Ascending aorta (tissue), 2 donors: Measurements from ENCODE around the gene RPN1. TPM values are rescaled to one million over a fixed set of nuclear protein-coding genes. Genes with fewer than 3 reads are reported as not detected.

ENCODE experiments used
- DNase-seq, 2 donors: peaks; one replicate each; pipeline ENCODE4 v3.0.0-alpha.2; 2019; ENCODE audit warnings: low spot score in 2 of 2
- H3K27ac ChIP-seq, 2 donors: fragments of 200-600 bp; sonication (generic); one replicate each; pipeline ENCODE4 v1.5.1; 2016 to 2017; ENCODE audit warnings: mild to moderate bottlenecking in 1 of 2
- H3K27me3 ChIP-seq: fragments of 200-600 bp; sonication (generic); one replicate; pipeline ENCODE4 v1.5.1; 2017
- H3K36me3 ChIP-seq, 2 donors: fragments of 200-600 bp; sonication (generic); one replicate each; pipeline ENCODE4 v1.5.1; 2016
- H3K4me1 ChIP-seq, 2 donors: fragments of 200-600 bp; sonication (generic); one replicate each; pipeline ENCODE4 v1.5.1; 2016 to 2017; ENCODE audit warnings: mild to moderate bottlenecking in 1 of 2
- H3K4me3 ChIP-seq, 2 donors: fragments of 200-600 bp; sonication (generic); one replicate each; pipeline ENCODE4 v1.5.1; 2016 to 2017; ENCODE audit warnings: mild to moderate bottlenecking in 1 of 2
- H3K9me3 ChIP-seq, 2 donors: fragments of 200-600 bp; sonication (generic); one replicate each; pipeline ENCODE4 v1.5.1; 2016
- CTCF ChIP-seq, 3 experiments: fragments of 200-600 bp in 2 of 3; fragments of 450-650 bp in 1 of 3; sonication (generic) in 2 of 3; IDR thresholded peaks; one replicate each; pipeline ENCODE4 v1.5.1; 2016 to 2019; ENCODE audit warnings: antibody characterized with exemption in 3 of 3, mild to moderate bottlenecking in 1 of 3, moderate library complexity in 1 of 3
- intact Hi-C: fragments of 100-400 bp; cut with DNase I; formaldehyde crosslinking; loops from one replicate; pipeline ENCODE4 v1.15.1; 2023
- total RNA-seq: library from RNA; depleted of rRNA; stranded (reverse); fragments of >200 nt; gene quantifications from one replicate; pipeline ENCODE4 v1.1.0, GENCODE V29; 2016

RPN1 gene
- total RNA-seq, 1 donor from 2014 or later: 226 TPM

- Histone ChIP-seq H3K27ac (no peak overlapping the region), H3K36me3 (peaks cover 68 to 83% of the 10 kb centered on the region in 2 donors), H3K27me3 (no peaks in the 10 kb centered on the region), H3K4me1 (peaks cover 2 to 7% of the 10 kb centered on the region in 2 donors), H3K9me3 (no peaks in the 10 kb centered on the region), H3K4me3 (no peak overlapping the region)
- DNase-seq: no peak
- intact Hi-C loops: no loop called here
- TF ChIP-seq CTCF (IDR thresholded peaks at IDR 0.05): no peak
Observed at GRCh38 chr3:128623762-128624176, 26.8 kb downstream of the RPN1 start.

GRCh38 chr3:128621931-128622330, 28.7 kb downstream of the RPN1 start:
- intact Hi-C loops: no loop called here
- Histone ChIP-seq H3K9me3 (no peaks in the 10 kb centered on the region), H3K4me1 (peaks cover 6 to 16% of the 10 kb centered on the region in 2 donors), H3K4me3 (no peak overlapping the region), H3K27ac (no peak overlapping the region), H3K27me3 (no peaks in the 10 kb centered on the region), H3K36me3 (peaks cover 60 to 75% of the 10 kb centered on the region in 2 donors)
- no peak for TF ChIP-seq CTCF (IDR thresholded peaks at IDR 0.05)
- no peak for DNase-seq

GRCh38 chr3:128621234-128621633, 29.4 kb downstream of the RPN1 start:
- H3K4me3 ChIP-seq: no peak overlapping the region
- intact Hi-C loops: no loop called here
- H3K36me3 ChIP-seq: peaks cover 55 to 68% of the 10 kb centered on the region in 2 donors
- no peak for DNase-seq
- H3K9me3 ChIP-seq: no peaks in the 10 kb centered on the region
- H3K27ac ChIP-seq: no peak overlapping the region
- no peak for TF ChIP-seq CTCF (IDR thresholded peaks at IDR 0.05)
- peaks cover 6 to 16% of the 10 kb centered on the region in 2 donors for H3K4me1 ChIP-seq
- H3K27me3 ChIP-seq: no peaks in the 10 kb centered on the region

GRCh38 chr3:128620268-128620691, 30.3 kb downstream of the RPN1 start:
- Histone ChIP-seq H3K4me1 (peaks cover 6 to 16% of the 10 kb centered on the region in 2 donors), H3K4me3 (no peak overlapping the region), H3K27ac (no peak overlapping the region), H3K9me3 (no peaks in the 10 kb centered on the region), H3K36me3 (peaks cover 45 to 58% of the 10 kb centered on the region in 2 donors), H3K27me3 (no peaks in the 10 kb centered on the region)
- DNase-seq: no peak
- no peak for TF ChIP-seq CTCF (IDR thresholded peaks at IDR 0.05)
- intact Hi-C loops: no loop called here

- no peak overlapping the region for H3K27ac ChIP-seq
Observed at GRCh38 chr3:128619146-128619890, 31.3 kb downstream of the RPN1 start.

More at GRCh38 chr3:128619146-128619890, 31.3 kb downstream of the RPN1 start:
- Histone ChIP-seq H3K9me3 (no peaks in the 10 kb centered on the region), H3K4me1 (peaks cover 6 to 16% of the 10 kb centered on the region in 2 donors), H3K4me3 (no peak overlapping the region), H3K36me3 (peaks cover 36 to 48% of the 10 kb centered on the region in 2 donors), H3K27me3 (no peaks in the 10 kb centered on the region)
- no peak for TF ChIP-seq CTCF (IDR thresholded peaks at IDR 0.05)
- no peak for DNase-seq
- intact Hi-C loops: loop anchor here (2.0 to 10.0 kb wide), 2 partner anchors 227 to 1025 kb away; partner anchors contain the start of genes MCM2 and TPRA1
